Astrocyte (in vitro differentiated cells and primary cell): ENCODE measurements around the gene SLC4A7. TPM values are rescaled to one million over a fixed set of nuclear protein-coding genes. Genes with fewer than 3 reads are reported as not detected.
A peak's percentile ranks its signal among the peaks of the same experiment; 100 is the strongest.
"Not testable (repeated sequence)": the region's sequence is repeated elsewhere in the genome, so short reads cannot be mapped to it uniquely, and the experiment has no call there.

ENCODE experiments used
- DNase-seq: peaks from one replicate; pipeline ENCODE4 v3.0.0-alpha.2; 2010; ENCODE audit warnings: low read depth
- FAIRE-seq: peaks from 2 replicates; lab custom pipeline; 2011; peaks lifted over from hg19 to GRCh38; lab: Jason Lieb, UNC
- H2AFZ ChIP-seq: 2 replicates; pipeline ENCODE4 v1.6.0; 2012; ENCODE audit warnings: low read depth, low read length, inconsistent platforms
- H3K27ac ChIP-seq: 2 replicates; pipeline ENCODE4 v1.5.1; 2011; ENCODE audit warnings: low read depth, low read length, inconsistent platforms
- H3K27me3 ChIP-seq: 2 replicates; pipeline ENCODE4 v1.6.0; 2011; ENCODE audit warnings: low read length, inconsistent platforms; ENCODE audit not compliant: insufficient read depth
- H3K36me3 ChIP-seq: 2 replicates; pipeline ENCODE4 v1.5.1; 2011; ENCODE audit warnings: low read length, inconsistent platforms; ENCODE audit not compliant: insufficient read depth
- H3K4me1 ChIP-seq: 2 replicates; pipeline ENCODE4 v1.5.1; 2011; ENCODE audit warnings: low read length, inconsistent platforms; ENCODE audit not compliant: insufficient read depth
- H3K4me2 ChIP-seq: 2 replicates; pipeline ENCODE4 v1.6.0; 2012; ENCODE audit warnings: low read length, inconsistent platforms
- H3K4me3 ChIP-seq: 2 replicates; pipeline ENCODE4 v1.5.1; 2011; ENCODE audit warnings: low read depth, mild to moderate bottlenecking, low read length, inconsistent platforms; ENCODE audit not compliant: insufficient read depth
- H3K79me2 ChIP-seq: 2 replicates; pipeline ENCODE4 v1.6.0; 2012; ENCODE audit warnings: mild to moderate bottlenecking, low read length, inconsistent platforms; ENCODE audit not compliant: insufficient read depth
- H3K9ac ChIP-seq: 2 replicates; pipeline ENCODE4 v1.6.0; 2012; ENCODE audit warnings: mild to moderate bottlenecking, low read length, inconsistent platforms
- H3K9me3 ChIP-seq: 2 replicates; pipeline ENCODE4 v1.5.1; 2012; ENCODE audit warnings: low read depth, mild to moderate bottlenecking, low read length, inconsistent platforms; ENCODE audit not compliant: insufficient read depth
- H4K20me1 ChIP-seq: 2 replicates; pipeline ENCODE4 v1.6.0; 2012; ENCODE audit warnings: low read length, inconsistent platforms; ENCODE audit not compliant: insufficient read depth
- H3K27ac Mint-ChIP-seq: one replicate; pipeline ENCODE4 v1.8.0; 2021; ENCODE audit warnings: mild to moderate bottlenecking, mixed read lengths; ENCODE audit not compliant: unreplicated experiment
- H3K27me3 Mint-ChIP-seq: one replicate; pipeline ENCODE4 v1.8.0; 2021; ENCODE audit warnings: low read depth, mixed read lengths; ENCODE audit not compliant: unreplicated experiment
- H3K36me3 Mint-ChIP-seq: one replicate; pipeline ENCODE4 v1.8.0; 2021; ENCODE audit warnings: low read depth, mixed read lengths; ENCODE audit not compliant: unreplicated experiment
- H3K4me1 Mint-ChIP-seq: one replicate; pipeline ENCODE4 v1.8.0; 2021; ENCODE audit warnings: low read depth, mixed read lengths; ENCODE audit not compliant: unreplicated experiment
- H3K4me3 Mint-ChIP-seq: one replicate; pipeline ENCODE4 v1.8.0; 2021; ENCODE audit warnings: mild to moderate bottlenecking, moderate library complexity, mixed read lengths; ENCODE audit not compliant: unreplicated experiment
- H3K9me3 Mint-ChIP-seq: one replicate; pipeline ENCODE4 v1.8.0; 2021; ENCODE audit warnings: mild to moderate bottlenecking, mixed read lengths; ENCODE audit not compliant: unreplicated experiment
- CTCF ChIP-seq: IDR thresholded peaks from 2 replicates; pipeline ENCODE4 v1.5.1; 2011; ENCODE audit warnings: low read depth, mild to moderate bottlenecking, inconsistent platforms, low read length, moderate library complexity; ENCODE audit not compliant: insufficient read depth
- EZH2 ChIP-seq: IDR thresholded peaks from 2 replicates; pipeline ENCODE4 v1.6.1; 2012; ENCODE audit warnings: mild to moderate bottlenecking, low read length, inconsistent platforms; ENCODE audit not compliant: insufficient read depth
- total RNA-seq: library from RNA; stranded (reverse); gene quantifications from 2 replicates; pipeline ENCODE4 v1.2.1, GENCODE V29; 2021

SLC4A7 gene
- total RNA-seq, 1 donor from 2014 or later, result 68.7 TPM

DNA sequence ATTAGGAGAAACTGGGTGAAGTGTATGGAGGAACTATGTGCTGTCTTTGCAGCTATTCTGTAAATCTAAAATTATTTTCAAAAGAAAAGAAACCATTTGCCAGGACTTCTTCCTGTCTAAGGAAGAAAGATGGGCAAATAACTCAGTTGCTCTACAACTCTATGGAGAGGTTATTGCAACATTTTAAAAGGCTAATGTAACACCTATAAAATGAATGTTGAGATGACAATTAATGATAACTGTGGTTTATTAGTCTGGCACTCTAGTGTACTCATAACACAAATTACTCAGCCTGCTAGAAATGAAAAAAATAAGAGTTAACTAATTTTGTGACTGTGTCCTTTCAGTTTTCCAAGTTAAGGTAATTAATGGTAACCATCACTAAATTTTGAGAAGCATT is 32.3 kb downstream of the SLC4A7 start:
- no peak overlapping the region for H3K4me3 ChIP-seq
- H3K9ac ChIP-seq, result no peak overlapping the region
- H3K27me3 Mint-ChIP-seq, result no peaks in the 10 kb centered on the region
- H3K9me3 ChIP-seq, result no peaks in the 10 kb centered on the region
- no peaks in the 10 kb centered on the region for H3K9me3 Mint-ChIP-seq
- DNase-seq (no peak), FAIRE-seq (no peak)
- no peak overlapping the region for H3K4me3 Mint-ChIP-seq
- H3K27ac ChIP-seq, result no peak overlapping the region
- no peak for TF ChIP-seq EZH2
- H3K27me3 ChIP-seq, result no peaks in the 10 kb centered on the region
- peaks cover 25% of the 10 kb centered on the region for H3K4me1 Mint-ChIP-seq
- H3K4me1 ChIP-seq, result peaks cover 14% of the 10 kb centered on the region
- H4K20me1 ChIP-seq, result peaks cover 70% of the 10 kb centered on the region
- H3K27ac Mint-ChIP-seq, result no peak overlapping the region
- peaks cover 95% of the 10 kb centered on the region for H3K79me2 ChIP-seq
- H3K36me3 ChIP-seq, result peaks cover 11% of the 10 kb centered on the region
- H3K4me2 ChIP-seq, result no peak overlapping the region
- H2AFZ ChIP-seq, result no peak overlapping the region
- peaks cover 5% of the 10 kb centered on the region for H3K36me3 Mint-ChIP-seq

- peaks cover 14% of the 10 kb centered on the region for H3K4me1 ChIP-seq
- H3K9me3 ChIP-seq, result no peaks in the 10 kb centered on the region
- no peaks in the 10 kb centered on the region for H3K27me3 Mint-ChIP-seq
- H3K79me2 ChIP-seq, result peaks cover 91% of the 10 kb centered on the region
- no peaks in the 10 kb centered on the region for H3K9me3 Mint-ChIP-seq
- H3K36me3 ChIP-seq, result peaks cover 11% of the 10 kb centered on the region
- H3K4me2 ChIP-seq, result peak overlapping the region; percentile 21
- no peak for TF ChIP-seq EZH2
- TF ChIP-seq CTCF, result no peak
- no peak for FAIRE-seq
- no peak overlapping the region for H3K4me3 ChIP-seq
- H3K27me3 ChIP-seq, result no peaks in the 10 kb centered on the region
- no peak overlapping the region for H3K4me3 Mint-ChIP-seq
- H3K27ac Mint-ChIP-seq, result no peak overlapping the region
- H2AFZ ChIP-seq, result no peak overlapping the region
- DNase-seq, result peak; percentile 63
- H3K36me3 Mint-ChIP-seq, result peaks cover 5% of the 10 kb centered on the region
- H3K27ac ChIP-seq, result no peak overlapping the region
- no peak overlapping the region for H3K9ac ChIP-seq
- H3K4me1 Mint-ChIP-seq, result peaks cover 19% of the 10 kb centered on the region
- H4K20me1 ChIP-seq, result peaks cover 64% of the 10 kb centered on the region
Observed at GRCh38 chr3:27451251-27451650, 32.9 kb downstream of the SLC4A7 start.

- Histone ChIP-seq H3K27ac (no peak overlapping the region), H2AFZ (no peak overlapping the region), H3K27me3 (no peaks in the 10 kb centered on the region), H3K9ac (no peak overlapping the region), H3K9me3 (no peaks in the 10 kb centered on the region), H3K36me3 (peaks cover 17% of the 10 kb centered on the region), H3K4me2 (no peak overlapping the region), H3K4me3 (no peak overlapping the region), H3K4me1 (peaks cover 14% of the 10 kb centered on the region), H4K20me1 (peaks cover 61% of the 10 kb centered on the region), H3K79me2 (peaks cover 86% of the 10 kb centered on the region)
- DNase-seq (no peak), FAIRE-seq (no peak)
- TF ChIP-seq EZH2 (no peak), CTCF (no peak)
- Mint-ChIP-seq H3K36me3 (peaks cover 3% of the 10 kb centered on the region), H3K27me3 (no peaks in the 10 kb centered on the region), H3K4me1 (peaks cover 19% of the 10 kb centered on the region), H3K27ac (no peak overlapping the region), H3K9me3 (no peaks in the 10 kb centered on the region), H3K4me3 (no peak overlapping the region)
Observed at GRCh38 chr3:27449530-27450150, 34.5 kb downstream of the SLC4A7 start.

- H3K9ac ChIP-seq, H3K4me3 Mint-ChIP-seq, H3K27me3 ChIP-seq, H3K27me3 Mint-ChIP-seq, FAIRE-seq, H3K27ac Mint-ChIP-seq, DNase-seq, H3K4me2 ChIP-seq, H3K4me1 Mint-ChIP-seq, H2AFZ ChIP-seq, H3K9me3 Mint-ChIP-seq, H3K4me3 ChIP-seq, H3K9me3 ChIP-seq, H3K27ac ChIP-seq, H3K4me1 ChIP-seq: not testable (repeated sequence)
- Histone ChIP-seq H3K79me2 (peaks cover 81% of the 10 kb centered on the region), H3K36me3 (peaks cover 38% of the 10 kb centered on the region), H4K20me1 (peaks cover 15% of the 10 kb centered on the region)
- H3K36me3 Mint-ChIP-seq, result peaks cover 23% of the 10 kb centered on the region
Observed at GRCh38 chr3:27442995-27443394, 41.2 kb downstream of the SLC4A7 start.

DNA sequence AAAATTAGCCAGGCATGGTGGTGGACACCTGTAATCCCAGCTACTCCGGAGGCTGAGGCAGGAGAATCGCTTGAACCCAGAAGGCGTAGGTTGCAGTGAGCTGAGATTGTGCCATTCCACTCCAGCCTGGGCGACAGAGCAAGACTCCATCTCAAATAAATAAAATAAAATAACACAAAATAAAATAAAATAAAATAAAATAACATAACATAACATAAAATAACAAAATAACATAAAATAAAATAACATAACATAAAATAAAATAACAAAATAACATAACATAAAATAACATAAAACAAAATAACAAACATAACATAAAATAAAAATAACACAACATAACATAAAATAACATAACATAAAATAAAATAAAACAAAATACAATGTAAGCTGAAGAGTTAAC is 45.8 kb downstream of the SLC4A7 start:
- FAIRE-seq, H3K27me3 Mint-ChIP-seq, H3K4me3 Mint-ChIP-seq, H3K4me3 ChIP-seq, H3K27ac ChIP-seq, H2AFZ ChIP-seq, H3K27ac Mint-ChIP-seq, H3K4me1 ChIP-seq, DNase-seq, H3K9me3 ChIP-seq, H3K9ac ChIP-seq, H3K4me2 ChIP-seq, H3K4me1 Mint-ChIP-seq, H3K27me3 ChIP-seq, H3K9me3 Mint-ChIP-seq: not testable (repeated sequence)
- peaks cover 34% of the 10 kb centered on the region for H3K36me3 Mint-ChIP-seq
- peaks cover 52% of the 10 kb centered on the region for H3K36me3 ChIP-seq
- H4K20me1 ChIP-seq, result peaks cover 11% of the 10 kb centered on the region
- H3K79me2 ChIP-seq, result peaks cover 63% of the 10 kb centered on the region
